ENCODE measurements around the gene CCDC33. TPM values are rescaled to one million over a fixed set of nuclear protein-coding genes. Genes with fewer than 3 reads are reported as not detected.
A peak's percentile ranks its signal among the peaks of the same experiment; 100 is the strongest.

CCDC33 gene
- total RNA-seq, 1 donor from 2014 or later, result not detected

DNA sequence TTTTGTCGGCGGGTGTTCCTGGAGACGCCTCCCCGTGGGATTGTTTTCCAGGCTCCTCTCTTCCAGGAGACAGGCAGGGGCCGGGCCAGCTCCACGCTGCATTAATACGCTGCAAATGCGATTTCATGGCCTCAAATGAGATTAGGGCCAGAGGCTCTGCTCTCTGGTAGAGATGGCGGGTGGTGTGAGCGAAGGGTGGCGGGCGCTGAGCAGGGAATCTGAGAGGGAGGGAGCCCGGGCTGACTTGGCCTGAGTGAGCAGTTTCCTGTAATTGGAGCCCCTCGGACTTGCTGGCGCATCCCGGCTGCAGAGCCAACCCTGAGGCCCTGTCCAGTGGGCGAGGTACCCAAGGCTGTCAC is 7.4 kb upstream of the CCDC33 start:
- DNase-seq (ENCODE audit: low read depth in 2 of 2), result peak in 1 of 2 donors; percentile 36

DNA sequence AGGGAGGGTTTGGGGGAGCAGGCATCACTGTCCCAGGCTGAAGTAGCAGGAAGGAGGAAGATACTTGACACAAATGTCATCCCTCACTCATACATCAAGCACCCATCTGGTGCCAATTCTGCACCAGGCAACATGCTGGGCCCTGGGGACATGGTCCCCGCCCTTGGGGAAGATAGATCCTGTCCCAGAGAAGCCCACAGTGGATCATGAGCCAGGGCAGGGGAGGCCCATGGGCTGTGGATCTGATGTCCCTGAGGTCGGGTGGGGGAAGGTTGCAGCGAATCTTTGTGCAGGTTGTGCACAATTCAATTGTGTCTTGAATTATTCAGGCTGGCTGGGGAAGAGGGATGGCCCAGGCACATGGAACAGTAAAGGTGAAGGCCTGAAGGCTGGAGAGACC is 6.4 kb upstream of the CCDC33 start:
- no peak for DNase-seq (ENCODE audit: low read depth in 2 of 2)

DNA sequence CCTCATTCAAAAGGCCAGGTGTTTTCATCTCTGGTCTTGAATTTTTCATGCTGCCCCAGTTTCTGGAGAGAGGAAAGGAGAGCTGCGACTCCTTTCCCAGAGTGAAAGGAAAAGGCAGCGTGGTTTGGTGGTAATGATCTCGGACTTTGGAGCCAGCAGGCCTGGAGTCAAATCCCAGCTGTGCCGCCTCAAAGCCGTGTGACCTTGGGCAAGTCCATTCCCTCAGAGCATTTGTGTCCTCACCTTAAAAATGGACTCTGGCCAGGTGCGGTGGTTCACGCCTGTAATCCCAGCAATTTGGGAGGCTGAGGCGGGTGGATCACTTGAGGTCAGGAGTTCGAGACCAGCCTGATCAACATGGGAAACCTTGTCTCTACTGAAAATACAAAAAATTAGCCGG is 4.7 kb upstream of the CCDC33 start:
- DNase-seq (ENCODE audit: low read depth in 2 of 2), result no peak

GRCh38 chr15:74233373-74233772 is 2.8 kb upstream of the CCDC33 start:
- no peak for DNase-seq (ENCODE audit: low read depth in 2 of 2)

- DNase-seq (ENCODE audit: low read depth in 2 of 2), result no peak
These were observed 2.1 kb upstream of the CCDC33 start for GRCh38 chr15:74233851-74234597.

GRCh38 chr15:74234598-74234875 is 1.6 kb upstream of the CCDC33 start:
- DNase-seq (ENCODE audit: low read depth in 2 of 2), result no peak

DNA sequence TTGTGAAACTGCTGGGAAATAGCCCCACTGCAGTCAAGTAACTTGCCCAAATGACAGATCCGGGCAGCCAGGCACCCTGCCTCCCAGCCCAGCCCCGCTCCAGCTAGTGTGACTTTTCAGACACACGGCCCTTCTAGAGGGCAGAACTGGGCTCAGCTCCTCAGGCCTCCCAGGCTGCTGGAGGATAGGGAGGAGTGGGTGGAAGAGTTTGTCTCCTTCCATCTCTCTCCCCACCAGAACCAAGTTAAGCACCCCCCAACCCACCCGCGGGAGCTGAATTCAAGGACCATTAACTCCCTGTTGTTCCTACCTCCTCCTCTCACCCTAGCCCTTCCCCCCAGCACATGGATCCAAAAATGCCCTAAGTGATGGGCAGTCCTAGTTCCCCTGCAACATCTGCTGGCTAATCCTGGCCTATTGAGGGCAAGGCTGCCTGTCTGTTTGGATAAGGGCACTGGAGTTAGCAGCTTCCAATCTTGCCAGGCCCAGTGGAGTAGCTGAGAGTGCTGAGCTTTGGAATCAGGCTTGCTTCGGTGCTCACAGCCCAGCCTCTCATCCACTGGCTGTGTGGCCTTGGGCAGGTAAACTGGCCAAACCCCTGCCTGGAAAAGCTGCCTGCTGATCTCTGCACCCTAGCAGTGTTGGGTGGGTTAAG is 3.1 kb downstream of the CCDC33 start:
- no peak for DNase-seq (ENCODE audit: low read depth in 2 of 2)

- peak; percentile 82 to 92 for DNase-seq (ENCODE audit: low read depth in 2 of 2)
These were observed 4.0 kb downstream of the CCDC33 start for GRCh38 chr15:74240002-74240568.

GRCh38 chr15:74240897-74241614 is 4.9 kb downstream of the CCDC33 start:
- no peak for DNase-seq (ENCODE audit: low read depth in 2 of 2)

- DNase-seq (ENCODE audit: low read depth in 2 of 2), result peak; percentile 31 to 54
These were observed 6.5 kb downstream of the CCDC33 start for GRCh38 chr15:74242441-74243185.

GRCh38 chr15:74243431-74243830 is 7.3 kb downstream of the CCDC33 start:
- no peak for DNase-seq (ENCODE audit: low read depth in 2 of 2)

- DNase-seq (ENCODE audit: low read depth in 2 of 2), result no peak
These were observed 8.8 kb downstream of the CCDC33 start for GRCh38 chr15:74244822-74245341.

- no peak for DNase-seq (ENCODE audit: low read depth in 2 of 2)
These were observed 9.3 kb downstream of the CCDC33 start for GRCh38 chr15:74245342-74245931.

GRCh38 chr15:74250266-74250665 is 14.1 kb downstream of the CCDC33 start:
- no peak for DNase-seq (ENCODE audit: low read depth in 2 of 2)

GRCh38 chr15:74251131-74251811 is 15.1 kb downstream of the CCDC33 start:
- DNase-seq (ENCODE audit: low read depth in 2 of 2), result no peak

GRCh38 chr15:74252291-74252690 is 16.2 kb downstream of the CCDC33 start:
- peak in 1 of 2 donors; percentile 29 for DNase-seq (ENCODE audit: low read depth in 2 of 2)

GRCh38 chr15:74252721-74253120 is 16.6 kb downstream of the CCDC33 start:
- peak in 1 of 2 donors; percentile 39 for DNase-seq (ENCODE audit: low read depth in 2 of 2)

DNA sequence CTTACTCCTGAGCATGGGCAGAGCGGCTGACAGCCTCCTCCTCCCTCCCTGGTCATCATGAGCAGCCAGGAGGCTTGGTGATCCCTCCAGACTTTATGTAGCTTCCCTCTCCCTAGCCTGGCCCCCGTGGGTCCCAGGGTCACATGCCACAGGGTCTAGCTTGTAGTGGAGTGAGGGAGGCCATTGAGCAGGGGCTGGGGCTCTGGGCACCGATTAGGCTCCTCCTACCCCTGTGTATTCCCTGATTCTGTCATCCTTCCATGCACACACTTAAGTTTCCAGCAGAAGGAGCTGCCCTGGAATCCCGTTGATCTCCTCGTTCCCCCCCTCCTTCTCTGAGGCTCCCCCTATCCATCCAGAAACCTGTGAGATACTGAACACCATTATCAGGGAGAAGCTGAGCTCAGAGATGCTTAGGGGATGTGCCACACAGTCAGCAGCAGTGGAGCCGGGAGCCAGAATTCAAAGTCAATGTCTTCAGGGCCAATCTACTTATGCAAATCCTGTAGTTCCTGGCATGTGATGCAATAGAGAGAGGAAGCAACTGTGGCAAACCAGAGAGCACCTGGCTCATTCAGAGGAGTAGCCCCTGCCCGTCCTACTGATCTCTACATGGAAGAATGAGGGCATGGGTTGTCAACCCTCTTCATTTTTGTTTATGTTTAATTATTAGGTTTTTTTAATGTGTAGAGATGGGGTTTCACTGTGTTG is 17.2 kb downstream of the CCDC33 start:
- no peak for DNase-seq (ENCODE audit: low read depth in 2 of 2)

DNA sequence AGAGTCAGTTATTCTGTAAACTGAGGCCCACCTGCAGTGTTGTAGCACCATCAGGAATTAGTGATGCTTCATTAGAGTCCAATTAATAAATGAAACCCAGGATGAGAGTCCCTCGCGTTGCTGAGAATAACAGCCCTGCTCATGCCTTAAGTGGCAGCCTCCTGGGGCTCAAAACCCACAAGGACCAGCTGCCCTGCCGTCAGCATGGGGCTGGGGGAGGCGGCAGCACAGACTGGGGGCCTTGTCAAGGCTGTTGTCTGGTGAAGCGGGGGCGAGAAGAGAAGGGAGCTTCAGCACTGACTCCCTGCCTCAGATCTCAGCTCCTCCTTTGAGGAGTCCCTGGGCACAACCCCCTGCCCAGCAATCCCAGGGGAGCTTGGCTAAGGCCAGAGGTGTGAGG is 21.0 kb downstream of the CCDC33 start:
- no peak for DNase-seq (ENCODE audit: low read depth in 2 of 2)

GRCh38 chr15:74257623-74258022 is 21.5 kb downstream of the CCDC33 start:
- no peak for DNase-seq (ENCODE audit: low read depth in 2 of 2)
